Left forelimb (tissue), 1 donor: ENCODE results near the gene HYAL2.
"Not testable (repeated sequence)": the region's sequence is repeated elsewhere in the genome, so short reads cannot be mapped to it uniquely, and the experiment has no call there.

Source experiments
- DNase-seq: peaks from one replicate; pipeline ENCODE4 v3.0.0-alpha.2; 2018; ENCODE audit warnings: low spot score

The HYAL2 gene

GRCh38 chr3:50312041-50312440 lies 10.5 kb downstream of the HYAL2 start:
- DNase-seq, result not testable (repeated sequence)

- no peak for DNase-seq
Measured at GRCh38 chr3:50304601-50305000, 17.9 kb downstream of the HYAL2 start.

DNA sequence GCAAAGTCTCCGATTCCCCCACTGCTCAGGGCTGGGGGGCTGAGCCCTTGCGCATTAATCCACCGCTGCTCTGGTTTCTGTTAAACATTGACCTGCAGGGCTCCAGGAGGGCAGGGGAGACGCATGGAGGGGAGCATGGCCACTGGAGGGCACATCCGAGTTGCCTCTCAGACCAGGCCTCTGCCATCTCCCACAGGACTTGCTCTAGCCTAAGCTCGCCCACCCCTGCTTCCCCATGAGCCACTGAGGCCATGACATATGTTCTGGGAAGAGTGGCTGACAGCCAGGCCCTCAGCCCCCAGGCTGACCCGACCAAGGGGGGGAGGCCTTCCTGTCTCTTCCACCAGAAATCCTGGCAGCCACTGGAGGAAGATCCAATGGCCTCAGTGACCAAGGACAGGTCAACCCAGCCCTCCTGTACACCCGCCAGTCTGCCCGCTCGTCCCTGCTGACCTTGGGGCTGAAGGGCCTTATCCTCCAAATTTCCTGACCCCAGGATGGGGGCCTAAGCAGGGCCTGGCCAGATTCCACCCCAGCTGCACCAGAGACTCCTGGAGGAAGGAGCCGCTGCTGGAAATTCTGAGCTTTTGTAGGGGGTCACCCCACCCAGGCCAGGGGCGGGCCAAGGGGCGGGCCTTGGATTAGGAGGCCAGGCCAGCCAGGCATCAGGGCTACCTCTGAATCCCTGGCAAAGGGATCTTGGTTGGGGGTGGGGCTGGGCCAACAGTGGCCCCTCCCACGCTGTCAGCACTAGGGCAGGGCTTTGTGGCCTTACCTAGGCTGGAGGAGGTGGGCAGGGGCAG lies 19.3 kb downstream of the HYAL2 start, which contains the start of gene HYAL1:
Gene HYAL1, minus strand, starts transcription at position 562 of the 803 bp plus-strand sequence. CDS start 618 bp downstream, outside the sequence.
- peak; percentile 64 for DNase-seq

DNA sequence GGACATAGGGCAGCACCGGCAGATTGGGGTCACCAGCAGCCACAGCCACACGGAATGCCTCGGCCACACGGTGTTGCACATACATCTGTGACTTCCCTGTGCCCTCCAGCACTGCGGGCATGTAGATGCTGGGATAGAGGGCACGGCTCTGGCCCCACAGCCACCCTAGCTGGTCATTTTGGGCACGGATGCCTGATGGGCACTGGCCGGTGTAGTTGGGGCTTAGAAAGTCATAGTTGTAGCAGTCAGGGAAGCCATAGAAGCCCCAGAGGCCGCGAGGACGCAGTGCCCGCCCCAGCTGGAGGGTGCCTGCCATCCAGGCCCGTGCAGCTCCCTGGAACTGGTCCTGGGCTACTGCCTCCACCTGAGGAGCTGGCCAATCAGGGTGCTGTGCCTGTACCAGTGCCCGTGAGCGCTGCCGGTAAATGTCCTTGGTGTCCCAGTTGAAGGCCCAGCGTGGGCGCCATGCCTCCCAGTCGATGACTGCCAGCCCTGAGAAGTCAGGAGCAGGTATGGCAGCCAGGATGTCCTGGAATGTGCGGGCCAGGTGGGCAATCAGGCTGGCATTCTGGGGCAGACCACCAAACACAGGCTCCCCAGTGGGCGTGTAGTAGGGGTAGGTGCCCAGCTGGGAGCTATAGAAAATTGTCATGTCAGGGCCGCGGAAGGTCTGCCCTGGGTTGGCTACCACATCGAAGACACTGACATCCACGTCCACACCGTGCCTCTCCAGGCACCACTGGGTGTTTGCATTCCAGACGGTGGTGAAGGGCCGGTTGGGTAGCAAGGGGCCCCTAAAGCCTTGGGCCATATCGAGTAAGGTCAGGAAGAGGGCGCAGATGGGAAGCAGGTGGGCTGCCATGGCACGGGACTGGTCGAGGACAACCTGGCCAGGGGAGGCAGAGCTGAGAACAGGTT lies 20.2 kb downstream of the HYAL2 start:
- no peak for DNase-seq

GRCh38 chr3:50300681-50301254 lies 21.8 kb downstream of the HYAL2 start:
- no peak for DNase-seq

GRCh38 chr3:50299929-50300680 lies 22.4 kb downstream of the HYAL2 start:
- DNase-seq, result peak; percentile 61

GRCh38 chr3:50299638-50299928 lies 23.0 kb downstream of the HYAL2 start:
- no peak for DNase-seq

DNA sequence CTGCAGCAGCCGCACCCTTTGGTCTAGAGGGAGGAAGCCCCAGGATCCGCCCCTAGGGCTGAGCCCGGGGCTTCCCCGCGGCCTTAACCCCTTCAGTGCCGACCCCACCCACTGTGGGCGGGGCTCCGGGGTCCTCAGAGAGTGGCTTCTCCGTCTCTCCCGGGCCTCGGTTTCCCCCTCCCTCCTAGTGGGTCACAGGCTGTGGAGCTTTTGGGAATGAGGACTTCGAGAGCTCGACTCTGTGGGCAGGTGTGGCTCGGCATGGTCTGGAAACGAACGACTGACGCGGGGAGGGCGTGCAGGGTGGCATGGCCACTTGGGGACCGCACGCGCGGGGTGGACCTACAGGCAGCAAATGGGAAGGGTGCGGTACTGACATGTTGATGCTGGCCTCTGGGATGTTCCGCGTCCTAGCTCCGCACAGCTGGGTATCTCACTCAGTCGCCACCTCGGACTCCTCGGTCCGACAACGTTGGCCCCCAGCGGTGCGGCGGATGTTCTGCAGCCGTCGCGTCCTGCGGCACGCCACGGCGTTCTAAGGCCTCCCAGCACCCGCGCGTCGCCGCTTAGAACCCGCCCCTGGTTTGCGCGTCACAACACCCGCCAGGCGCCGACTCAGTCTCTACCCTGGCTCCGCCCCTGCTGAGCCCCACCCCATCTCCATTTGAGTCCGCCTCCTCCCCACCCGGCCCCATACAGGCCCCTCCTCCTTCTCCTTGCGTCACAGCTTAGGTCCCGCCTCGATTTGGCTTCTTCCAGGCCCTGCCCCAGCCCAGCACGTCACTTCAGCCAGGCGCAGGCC lies 23.5 kb downstream of the HYAL2 start, which contains the start of the genes HYAL3 and NAA80:
Gene HYAL3, minus strand, starts transcription at position 570 of the 802 bp plus-strand sequence. CDS start 3,803 bp downstream, outside the sequence.
Gene NAA80, minus strand, starts transcription at position 570 of the 802 bp plus-strand sequence. CDS start 1,942 bp downstream, outside the sequence.
- DNase-seq, result peak; percentile 100

- peak; percentile 70 for DNase-seq
Measured at GRCh38 chr3:50297896-50298725, 24.4 kb downstream of the HYAL2 start.

- no peak for DNase-seq
Measured at GRCh38 chr3:50297384-50297775, 25.2 kb downstream of the HYAL2 start.

- peak; percentile 64 for DNase-seq
Measured at GRCh38 chr3:50296721-50297383, 25.7 kb downstream of the HYAL2 start.

DNA sequence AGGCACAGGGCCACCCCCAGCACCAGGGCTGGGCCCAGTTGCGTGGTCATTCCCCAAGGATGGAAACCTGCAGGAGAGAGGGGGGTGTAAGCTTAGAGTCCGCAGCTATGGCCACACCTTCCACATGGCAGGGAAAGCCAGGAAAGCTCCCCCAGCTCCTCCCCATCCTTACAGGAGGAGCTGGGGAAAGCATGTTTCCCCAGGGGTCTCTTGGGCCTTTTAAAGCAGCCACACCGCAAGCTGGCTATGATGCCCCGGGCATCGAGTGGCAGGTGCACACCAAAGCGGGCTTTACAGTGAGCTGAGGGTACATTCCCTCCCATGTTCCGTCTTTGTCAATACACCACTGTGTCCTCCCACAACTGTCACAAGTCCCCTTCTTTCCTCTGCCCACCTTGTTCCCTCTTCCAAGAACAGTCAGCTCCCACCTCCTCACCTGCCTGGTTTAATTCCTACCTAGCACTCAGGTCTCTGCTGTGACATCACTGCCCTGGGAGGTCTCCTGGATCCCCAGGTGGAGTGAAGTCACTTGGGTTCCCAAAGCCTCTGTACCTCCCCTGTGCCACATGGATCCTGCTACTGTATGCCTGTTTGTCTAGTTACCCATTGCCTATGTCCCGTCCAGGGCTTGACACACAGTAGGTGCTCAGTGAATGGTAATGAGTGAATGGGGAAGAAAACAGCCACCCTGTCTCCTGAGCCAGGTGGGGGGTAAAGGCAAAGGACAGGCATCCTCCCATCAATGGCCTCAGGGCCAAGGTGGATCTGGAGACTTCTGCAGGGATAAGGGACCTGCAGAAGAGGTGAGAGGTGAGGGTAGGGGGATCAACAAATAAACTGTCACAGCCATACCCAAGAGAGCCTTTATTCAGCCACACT lies 26.8 kb downstream of the HYAL2 start:
- DNase-seq, result peak; percentile 61

GRCh38 chr3:50294492-50295403 lies 27.8 kb downstream of the HYAL2 start:
- DNase-seq, result no peak

- DNase-seq, result no peak
Measured at GRCh38 chr3:50294089-50294488, 28.5 kb downstream of the HYAL2 start.

GRCh38 chr3:50293079-50293801 lies 29.3 kb downstream of the HYAL2 start:
- no peak for DNase-seq
